HCT116 (cell line): ENCODE data around the gene PHGDH. TPM values are rescaled to one million over a fixed set of nuclear protein-coding genes. Genes with fewer than 3 reads are reported as not detected.

Source experiments
- ATAC-seq: fragments of 200-7000 bp; cut with Tn5 transposase; 2 replicates; pipeline ENCODE4 v1.9.1; 2020; ENCODE audit warnings: mild to moderate bottlenecking, moderate library complexity
- BruUV-seq: library from RNA; stranded (reverse); fragments of 400-500 nt; replicated peaks from 2 replicates; lab custom pipeline; 2021; lab: Mats Ljungman, UMichigan
- CTCF ChIA-PET: fragments of 300-600 bp; sonication (Branson Sonifier 250); formaldehyde crosslinking; loops from one replicate; lab custom pipeline; 2021; ENCODE audit warnings: antibody characterized with exemption; lab: Charles Lee
- POLR2A ChIA-PET: fragments of 300-600, 350-600 bp; sonication (Branson Sonifier 250); formaldehyde crosslinking; loops from one replicate; lab custom pipeline; 2021; ENCODE audit warnings: antibody characterized with exemption; lab: Charles Lee
- RAD21 ChIA-PET, 2 experiments: fragments of 300-600 bp; sonication (Branson Sonifier 250); formaldehyde crosslinking; loops; one replicate each; lab custom pipeline; 2023; ENCODE audit warnings: low total read pairs in 2 of 2; ENCODE audit not compliant: uncharacterized antibody in 2 of 2, unreplicated experiment in 2 of 2, low non-redundant PET in 1 of 2; lab: Charles Lee
- DNase-seq: peaks from one replicate; pipeline ENCODE4 v3.0.0-alpha.2; 2010; ENCODE audit warnings: low read depth, low spot score
- H2AFZ ChIP-seq: fragments of 200-600 bp; shearing (Covaris generic), sonication (generic); 2 replicates; pipeline ENCODE4 v1.6.1; 2017; ENCODE audit warnings: low read depth, mixed run types, mixed read lengths, antibody characterized with exemption, low read length; ENCODE audit not compliant: poor library complexity, severe bottlenecking
- H3K27ac ChIP-seq: 2 replicates; pipeline ENCODE4 v1.5.1; 2012; ENCODE audit warnings: low read depth, low read length
- H3K27me3 ChIP-seq: fragments of 200-600 bp; sonication (generic); 2 replicates; pipeline ENCODE4 v1.6.1; 2016; ENCODE audit warnings: mixed run types, low read length, mixed read lengths; ENCODE audit not compliant: insufficient read depth
- H3K36me3 ChIP-seq, 2 experiments: fragments of 200-500 bp in 1 of 2; fragments of 200-600 bp in 1 of 2; sonication (Bioruptor generic) in 1 of 2; sonication (generic) in 1 of 2; 2 replicates each; pipeline versions ENCODE4 v1.5.1 to v1.6.1; 2014 to 2016; ENCODE audit warnings: low read length in 2 of 2, inconsistent platforms in 1 of 2, mixed read lengths in 1 of 2, mixed run types in 1 of 2; ENCODE audit not compliant: insufficient read depth in 2 of 2, control insufficient read depth in 1 of 2
- H3K4me1 ChIP-seq, 2 experiments: fragments of 200-600 bp in 1 of 2; sonication (generic) in 1 of 2; 2 replicates each; pipeline versions ENCODE4 v1.5.1 to v1.6.1; 2012 to 2017; ENCODE audit warnings: low read length in 2 of 2, inconsistent platforms in 1 of 2, mild to moderate bottlenecking in 1 of 2, mixed read lengths in 1 of 2, mixed run types in 1 of 2, moderate library complexity in 1 of 2; ENCODE audit not compliant: insufficient read depth in 2 of 2, control insufficient read depth in 1 of 2
- H3K4me2 ChIP-seq: fragments of 200-600 bp; sonication (generic); 2 replicates; pipeline ENCODE4 v1.6.1; 2017; ENCODE audit warnings: mixed run types, low read length, mixed read lengths
- H3K4me3 ChIP-seq, 2 experiments: fragments of 200-600 bp in 1 of 2; sonication (generic) in 1 of 2; replicated peaks in 1 of 2; 2 replicates each; pipeline ENCODE4 v1.5.1; 2011 to 2016; ENCODE audit warnings: low read length in 2 of 2, control low read depth in 1 of 2, low read depth in 1 of 2, mild to moderate bottlenecking in 1 of 2, mixed read lengths in 1 of 2, mixed run types in 1 of 2
- H3K79me2 ChIP-seq: fragments of 200-600 bp; sonication (generic); 2 replicates; pipeline ENCODE4 v1.6.1; 2017; ENCODE audit warnings: mild to moderate bottlenecking, mixed run types, low read length, moderate library complexity, mixed read lengths; ENCODE audit not compliant: insufficient read depth
- H3K9ac ChIP-seq: fragments of 200-600 bp; sonication (generic); 2 replicates; pipeline ENCODE4 v1.6.1; 2016; ENCODE audit warnings: low read length, mixed read lengths
- H3K9me2 ChIP-seq: fragments of 200-600 bp; sonication (generic), shearing (Covaris generic); 2 replicates; pipeline ENCODE4 v1.6.1; 2017; ENCODE audit warnings: mixed run types, mild to moderate bottlenecking, moderate library complexity; ENCODE audit not compliant: insufficient read depth
- H3K9me3 ChIP-seq, 2 experiments: fragments of 200-500 bp in 1 of 2; fragments of 200-600 bp in 1 of 2; sonication (Bioruptor generic) in 1 of 2; sonication (generic) in 1 of 2; 2 replicates each; pipeline ENCODE4 v1.6.1; 2014 to 2017; ENCODE audit warnings: low read length in 2 of 2, mixed read lengths in 2 of 2, inconsistent platforms in 1 of 2, low read depth in 1 of 2, mild to moderate bottlenecking in 1 of 2, mixed run types in 1 of 2, moderate library complexity in 1 of 2; ENCODE audit not compliant: control insufficient read depth in 1 of 2, insufficient read depth in 1 of 2
- H4K20me1 ChIP-seq: fragments of 200-600 bp; sonication (generic), shearing (Covaris generic); 2 replicates; pipeline ENCODE4 v1.6.1; 2017; ENCODE audit warnings: mixed run types, mild to moderate bottlenecking, moderate library complexity; ENCODE audit not compliant: insufficient read depth
- CBX3 ChIP-seq: IDR thresholded peaks from 2 replicates; pipeline ENCODE4 v1.6.1; 2012; ENCODE audit warnings: low read depth
- ELF1 ChIP-seq: IDR thresholded peaks from 2 replicates; pipeline ENCODE4 v1.6.1; 2012; ENCODE audit warnings: low read depth, borderline replicate concordance
- EZH2 ChIP-seq: fragments of 200-600 bp; sonication (generic); IDR thresholded peaks from 2 replicates; pipeline ENCODE4 v1.6.1; 2017; ENCODE audit warnings: antibody characterized with exemption, mixed run types
- POLR2A ChIP-seq: IDR thresholded peaks from 2 replicates; pipeline ENCODE4 v1.7.0; 2011; ENCODE audit warnings: borderline replicate concordance; ENCODE audit not compliant: insufficient read depth, insufficient read length; ENCODE audit errors: extremely low read depth
- SIN3A ChIP-seq: IDR thresholded peaks from 2 replicates; pipeline ENCODE4 v1.6.1; 2012; ENCODE audit warnings: low read depth
- SP1 ChIP-seq: IDR thresholded peaks from 2 replicates; pipeline ENCODE4 v1.6.1; 2012; ENCODE audit warnings: low read depth
- TCF7L2 ChIP-seq: IDR thresholded peaks from 2 replicates; pipeline ENCODE4 v1.7.0; 2011; ENCODE audit warnings: borderline replicate concordance, inconsistent platforms; ENCODE audit not compliant: insufficient read depth, insufficient read length; ENCODE audit errors: extremely low read depth
- ZFX ChIP-seq: fragments of 450-650 bp; IDR thresholded peaks from 2 replicates; pipeline ENCODE4 v1.6.1; 2017
- intact Hi-C: fragments of 100-400 bp; cut with micrococcal nuclease; formaldehyde crosslinking; loops from 2 replicates; pipeline ENCODE4 v1.10.0; 2022
- total RNA-seq: library from RNA; stranded (reverse); gene quantifications from one replicate; pipeline ENCODE4 v1.2.1, GENCODE V29; 2021; ENCODE audit not compliant: unreplicated experiment
- TF ChIP-seq, protein P1 (sequence below), 3 experiments: fragments of 200-600 bp in 1 of 3; sonication (generic) in 1 of 3; IDR thresholded peaks in 2 of 3; conservative IDR thresholded peaks in 1 of 3; 2 replicates each; pipeline ENCODE4 v1.5.1; 2012 to 2017; ENCODE audit warnings: low read depth in 2 of 3, low read length in 2 of 3, antibody characterized with exemption in 1 of 3, borderline replicate concordance in 1 of 3, control low read depth in 1 of 3, mild to moderate bottlenecking in 1 of 3, mixed read lengths in 1 of 3, mixed run types in 1 of 3, moderate library complexity in 1 of 3; ENCODE audit not compliant: insufficient read depth in 1 of 3

Gene PHGDH
- total RNA-seq, 1 experiment from 2014 or later, result 187 TPM

DNA sequence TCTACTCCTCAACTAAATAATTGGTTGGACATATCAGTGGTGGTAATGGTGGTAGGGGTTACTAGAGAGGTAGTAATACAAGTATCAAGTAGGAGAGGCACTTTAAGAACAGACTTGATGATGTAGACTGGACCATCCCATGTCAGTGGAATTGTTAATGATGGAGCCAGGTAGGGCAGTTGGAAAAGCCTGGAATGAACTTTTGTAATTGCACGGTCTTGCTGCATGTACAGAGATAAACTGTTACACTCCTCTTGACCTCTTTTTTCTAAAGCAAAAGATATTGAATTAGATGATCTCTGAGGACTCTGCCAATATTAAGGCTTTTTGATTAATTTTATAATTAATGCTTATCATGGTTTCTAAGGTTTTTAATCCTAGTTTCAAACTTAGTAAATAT, 51.2 kb downstream of the PHGDH start:
- ChIA-PET RAD21 (no interaction called here), POLR2A (no interaction called here), CTCF (no interaction called here)
- H4K20me1 ChIP-seq, result no peaks in the 10 kb centered on the region
- no peak for TF ChIP-seq EZH2
- no peak overlapping the region for H2AFZ ChIP-seq
- H3K79me2 ChIP-seq, result no peaks in the 10 kb centered on the region
- ATAC-seq (no peak), DNase-seq (no peak)
- H3K4me2 ChIP-seq, result no peak overlapping the region
- no TSS peak for BruUV-seq
- no peak overlapping the region for H3K4me3 ChIP-seq
- no peak overlapping the region for H3K9ac ChIP-seq
- H3K27me3 ChIP-seq, result peaks cover 13% of the 10 kb centered on the region; the same call in 1 of the 2 replicates
- no peak overlapping the region for H3K27ac ChIP-seq
- intact Hi-C loops, result no loop called here
- no peaks in the 10 kb centered on the region for H3K9me2 ChIP-seq
- no peaks in the 10 kb centered on the region for H3K36me3 ChIP-seq
- H3K9me3 ChIP-seq, result no peaks in the 10 kb centered on the region
- H3K4me1 ChIP-seq, result no peaks in the 10 kb centered on the region

DNA sequence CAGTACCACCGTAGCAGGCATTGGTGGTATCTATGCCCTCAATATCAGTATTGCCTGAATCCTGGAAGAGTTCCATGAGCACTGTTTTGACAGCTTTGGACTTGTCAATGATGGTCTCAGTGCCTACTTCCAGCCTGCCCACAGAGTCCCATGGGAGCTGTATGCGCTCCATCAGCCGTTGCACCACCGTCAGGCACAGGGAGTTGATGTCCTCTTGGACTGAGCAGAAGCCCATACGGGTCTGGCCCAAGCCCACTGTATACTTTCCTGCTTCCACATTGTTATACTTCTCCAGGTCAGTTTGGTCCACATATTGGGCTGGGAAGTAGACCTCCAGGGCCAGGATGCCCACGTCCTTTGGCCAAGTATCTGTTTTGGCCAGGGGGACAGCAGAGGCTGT, 52.5 kb downstream of the PHGDH start:
- H3K27me3 ChIP-seq, result peaks cover 13% of the 10 kb centered on the region; the same call in 1 of the 2 replicates
- H3K4me1 ChIP-seq, result no peaks in the 10 kb centered on the region; a peak in 1 of 4 replicates
- ChIA-PET POLR2A (no interaction called here), RAD21 (no interaction called here), CTCF (no interaction called here)
- H3K9ac ChIP-seq, result no peak overlapping the region
- H3K4me2 ChIP-seq, result no peak overlapping the region
- H3K9me2 ChIP-seq, result no peaks in the 10 kb centered on the region
- TF ChIP-seq, protein P1, sequence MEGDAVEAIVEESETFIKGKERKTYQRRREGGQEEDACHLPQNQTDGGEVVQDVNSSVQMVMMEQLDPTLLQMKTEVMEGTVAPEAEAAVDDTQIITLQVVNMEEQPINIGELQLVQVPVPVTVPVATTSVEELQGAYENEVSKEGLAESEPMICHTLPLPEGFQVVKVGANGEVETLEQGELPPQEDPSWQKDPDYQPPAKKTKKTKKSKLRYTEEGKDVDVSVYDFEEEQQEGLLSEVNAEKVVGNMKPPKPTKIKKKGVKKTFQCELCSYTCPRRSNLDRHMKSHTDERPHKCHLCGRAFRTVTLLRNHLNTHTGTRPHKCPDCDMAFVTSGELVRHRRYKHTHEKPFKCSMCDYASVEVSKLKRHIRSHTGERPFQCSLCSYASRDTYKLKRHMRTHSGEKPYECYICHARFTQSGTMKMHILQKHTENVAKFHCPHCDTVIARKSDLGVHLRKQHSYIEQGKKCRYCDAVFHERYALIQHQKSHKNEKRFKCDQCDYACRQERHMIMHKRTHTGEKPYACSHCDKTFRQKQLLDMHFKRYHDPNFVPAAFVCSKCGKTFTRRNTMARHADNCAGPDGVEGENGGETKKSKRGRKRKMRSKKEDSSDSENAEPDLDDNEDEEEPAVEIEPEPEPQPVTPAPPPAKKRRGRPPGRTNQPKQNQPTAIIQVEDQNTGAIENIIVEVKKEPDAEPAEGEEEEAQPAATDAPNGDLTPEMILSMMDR (IDR thresholded peaks at IDR 0.05 in 2 of 3, conservative IDR thresholded peaks at IDR 0.05 in 1 of 3; ENCODE audit: borderline replicate concordance in 1 of 3, insufficient read depth in 1 of 3, low read depth in 2 of 3, low read length in 2 of 3), result no peak
- no peak for TF ChIP-seq POLR2A
- no peak for TF ChIP-seq CBX3
- no peak for TF ChIP-seq TCF7L2
- TF ChIP-seq EZH2, result no peak
- no peak for TF ChIP-seq ELF1
- no peak for TF ChIP-seq SP1
- TF ChIP-seq ZFX, result no peak
- TF ChIP-seq SIN3A, result no peak
- no peak overlapping the region for H3K4me3 ChIP-seq
- no peaks in the 10 kb centered on the region for H3K36me3 ChIP-seq
- DNase-seq (no peak), ATAC-seq (no peak)
- intact Hi-C loops, result no loop called here
- no peaks in the 10 kb centered on the region for H3K79me2 ChIP-seq
- no TSS peak for BruUV-seq
- H2AFZ ChIP-seq, result no peak overlapping the region
- H4K20me1 ChIP-seq, result no peaks in the 10 kb centered on the region
- no peak overlapping the region for H3K27ac ChIP-seq
- no peaks in the 10 kb centered on the region for H3K9me3 ChIP-seq
